GM18498 (cell line): ENCODE data around the gene DPYD.
"Not testable (repeated sequence)": the region's sequence is repeated elsewhere in the genome, so short reads cannot be mapped to it uniquely, and the experiment has no call there.

Experiments used
- ATAC-seq: cut with Tn5 transposase; IDR thresholded peaks from one replicate; pipeline ENCODE4 v1.9.1; 2021; ENCODE audit warnings: mild to moderate bottlenecking, moderate library complexity; ENCODE audit not compliant: unreplicated experiment

DPYD gene

DNA sequence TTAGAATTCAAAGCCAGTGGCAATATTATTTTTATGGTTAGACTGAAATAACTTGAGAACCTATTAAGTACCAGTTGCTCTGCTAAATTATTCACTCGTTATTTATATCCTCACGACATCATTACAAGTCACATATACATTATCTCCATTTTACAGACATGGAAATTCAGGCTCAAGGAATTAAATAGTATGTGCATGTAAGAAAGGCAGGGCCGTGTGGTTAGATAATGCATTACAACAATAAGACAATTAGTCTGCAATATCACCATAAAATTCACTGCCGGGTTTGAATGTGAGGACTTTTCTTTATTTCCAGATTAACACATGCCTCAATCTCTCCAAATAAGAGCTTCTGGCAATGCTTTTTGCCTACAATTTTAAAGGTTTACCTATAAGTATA is 675.8 kb downstream of the DPYD start:
- no peak for ATAC-seq

GRCh38 chr1:97243973-97244560 is 676.8 kb downstream of the DPYD start:
- peak; percentile 61 for ATAC-seq

DNA sequence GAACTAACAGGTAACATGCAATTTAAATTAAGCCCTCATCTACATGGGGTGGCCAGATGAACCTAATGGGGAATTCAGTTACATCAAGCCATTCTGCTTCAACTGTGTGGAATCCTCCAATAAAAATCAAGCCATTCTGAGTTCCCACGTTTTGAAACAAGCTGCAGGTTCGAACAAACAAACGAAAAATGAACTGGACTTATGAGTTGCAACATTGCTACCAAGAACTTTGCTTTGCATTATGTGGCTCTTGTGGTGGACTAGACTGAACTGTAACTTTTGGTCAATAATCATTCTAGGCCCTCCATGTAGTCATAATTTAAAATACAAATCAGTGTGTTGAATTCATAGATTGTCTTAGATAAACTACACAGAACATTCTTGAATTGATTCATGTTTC is 682.0 kb downstream of the DPYD start:
- no peak for ATAC-seq

GRCh38 chr1:97231354-97231753 is 689.5 kb downstream of the DPYD start:
- not testable (repeated sequence) for ATAC-seq

DNA sequence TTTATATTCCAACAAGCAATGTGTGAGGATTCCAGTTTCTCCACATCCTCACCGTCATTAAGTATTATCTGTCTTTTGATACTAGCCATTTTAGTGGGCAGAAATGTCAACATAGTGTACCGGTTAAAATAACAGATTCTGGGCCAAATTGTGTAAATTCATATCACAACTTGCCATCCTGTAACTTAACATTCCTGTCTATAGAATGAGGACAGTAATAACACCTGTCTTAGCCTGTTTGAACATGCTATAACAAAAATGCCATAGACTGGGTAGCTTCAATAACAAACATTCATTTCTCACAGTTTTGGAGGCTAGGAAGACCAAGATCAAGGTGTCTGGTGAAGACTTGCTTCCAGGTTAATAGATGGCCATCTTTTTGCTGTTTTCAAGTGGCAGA is 708.2 kb downstream of the DPYD start:
- no peak for ATAC-seq

GRCh38 chr1:97210307-97210706 is 710.5 kb downstream of the DPYD start:
- ATAC-seq, result no peak

DNA sequence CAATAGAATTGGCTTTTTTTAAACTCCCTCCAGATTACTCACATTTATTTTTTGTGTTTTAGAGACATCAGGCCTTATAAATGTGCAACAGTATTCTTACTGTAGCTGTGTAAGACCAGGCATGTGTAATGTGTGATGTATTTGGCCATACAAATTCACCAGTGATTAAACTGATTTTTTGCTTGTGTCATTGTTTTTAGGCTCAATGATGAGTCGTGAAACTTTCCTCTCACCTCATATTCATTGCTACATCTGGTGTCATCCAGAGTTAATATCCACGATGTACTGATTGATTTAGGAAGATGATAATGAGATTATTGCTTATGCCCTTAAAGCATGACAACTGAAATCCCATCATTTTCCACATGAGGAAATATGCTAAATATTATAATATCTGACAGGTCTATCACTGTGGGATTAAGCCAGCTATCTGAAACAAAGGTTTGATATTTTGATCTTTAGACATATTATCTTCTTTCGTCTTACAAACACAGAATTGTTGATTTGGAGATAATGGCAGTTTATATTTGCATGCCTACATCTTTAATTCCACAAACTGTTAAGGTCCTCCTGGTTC is 711.4 kb downstream of the DPYD start:
- ATAC-seq, result no peak

DNA sequence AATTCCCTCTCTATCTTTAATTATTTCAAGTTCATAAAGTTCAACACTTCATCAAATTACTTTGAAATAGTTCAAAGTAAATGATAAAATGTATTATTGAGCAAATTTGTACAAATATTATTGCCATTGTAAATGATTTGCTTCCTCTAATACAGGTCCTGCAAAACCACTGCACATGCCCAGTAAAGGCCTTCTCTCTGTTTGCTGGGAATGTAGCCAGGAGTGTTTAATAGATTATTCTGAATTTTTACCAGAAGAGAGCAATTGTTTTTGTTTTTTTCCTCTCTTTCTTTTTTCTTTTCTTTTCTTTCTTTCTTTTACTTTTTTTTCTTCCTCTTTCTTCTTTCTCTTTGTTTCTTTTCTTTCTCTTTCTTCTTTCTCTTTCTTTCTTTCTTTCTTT is 713.0 kb downstream of the DPYD start:
- no peak for ATAC-seq

DNA sequence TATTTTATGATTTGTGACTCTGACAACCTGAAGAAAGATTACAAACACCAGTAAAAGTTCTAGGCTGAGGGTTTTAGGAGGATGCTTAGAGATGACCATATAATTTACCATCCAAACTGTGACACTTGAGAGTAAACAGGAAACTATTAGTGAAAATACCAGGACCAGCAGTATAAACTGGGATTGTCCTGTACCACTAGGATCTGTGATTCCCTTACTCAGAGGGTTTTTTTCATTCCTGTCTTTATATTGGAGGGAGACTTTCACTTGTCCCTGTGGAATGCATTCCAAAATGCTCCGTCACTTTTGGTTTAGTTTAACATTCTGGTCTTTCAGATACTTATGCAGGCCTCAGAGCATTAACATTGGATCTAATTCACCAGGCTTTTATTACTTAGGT is 716.4 kb downstream of the DPYD start:
- no peak for ATAC-seq

DNA sequence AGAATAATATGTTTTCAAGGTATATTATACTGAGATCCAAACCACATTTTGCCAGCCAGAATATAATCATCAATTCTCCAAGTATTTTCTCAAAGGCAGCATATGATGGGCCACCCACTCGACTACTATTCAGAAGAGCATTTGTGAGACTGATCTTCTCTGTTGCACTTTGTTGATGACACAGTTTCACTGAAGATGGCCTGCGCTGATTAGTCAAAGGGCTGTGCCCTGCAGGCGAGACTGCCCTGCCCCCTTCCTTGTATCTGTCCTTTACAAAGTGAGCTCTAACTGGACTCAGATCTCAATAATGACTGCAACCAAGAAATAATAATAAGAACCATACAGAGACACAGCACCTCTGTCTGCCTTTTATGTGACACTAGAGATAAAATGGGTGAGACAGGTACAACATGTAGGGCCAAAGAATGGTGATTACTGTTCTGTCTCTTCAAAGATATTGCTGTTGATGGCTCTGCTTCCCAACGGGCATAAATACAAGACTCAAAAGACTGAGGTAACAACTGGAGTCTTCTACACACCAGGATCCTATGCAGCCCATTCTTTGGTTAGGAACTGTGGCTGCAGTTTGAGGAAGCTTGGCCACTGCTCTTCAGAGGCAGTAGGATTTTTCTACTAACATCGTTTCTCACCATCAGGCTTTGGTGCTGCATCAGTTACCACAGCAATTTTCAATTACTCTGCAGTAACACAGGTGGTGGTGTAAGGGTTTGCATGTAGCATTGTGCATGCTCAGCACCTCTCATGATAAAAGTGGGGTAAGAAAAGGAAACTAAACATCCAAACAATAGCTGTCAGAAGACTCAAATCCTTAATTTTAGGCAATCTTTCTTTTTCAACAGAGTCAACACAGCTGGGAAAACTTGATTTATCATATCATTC is 718.1 kb downstream of the DPYD start:
- no peak for ATAC-seq

GRCh38 chr1:97201641-97202040 is 719.2 kb downstream of the DPYD start:
- ATAC-seq, result no peak

DNA sequence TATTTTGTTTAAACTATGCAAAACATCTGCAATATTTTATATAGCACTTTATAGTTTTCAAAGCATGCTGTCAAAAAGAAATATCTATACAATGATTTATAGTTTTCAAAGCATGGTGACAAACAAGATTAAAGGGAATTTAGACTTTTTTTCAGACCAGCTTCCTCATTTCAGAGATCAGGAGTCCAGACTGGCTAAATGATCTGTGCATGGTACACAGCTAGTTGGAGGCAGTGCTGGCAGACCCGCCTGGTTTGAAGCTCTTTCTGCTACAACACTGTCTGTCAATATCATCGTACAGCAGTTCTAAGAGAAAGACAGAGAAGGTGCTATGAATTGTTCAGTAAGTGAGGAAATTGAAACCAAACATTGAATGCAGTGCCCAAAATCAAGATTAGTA is 720.2 kb downstream of the DPYD start:
- no peak for ATAC-seq

DNA sequence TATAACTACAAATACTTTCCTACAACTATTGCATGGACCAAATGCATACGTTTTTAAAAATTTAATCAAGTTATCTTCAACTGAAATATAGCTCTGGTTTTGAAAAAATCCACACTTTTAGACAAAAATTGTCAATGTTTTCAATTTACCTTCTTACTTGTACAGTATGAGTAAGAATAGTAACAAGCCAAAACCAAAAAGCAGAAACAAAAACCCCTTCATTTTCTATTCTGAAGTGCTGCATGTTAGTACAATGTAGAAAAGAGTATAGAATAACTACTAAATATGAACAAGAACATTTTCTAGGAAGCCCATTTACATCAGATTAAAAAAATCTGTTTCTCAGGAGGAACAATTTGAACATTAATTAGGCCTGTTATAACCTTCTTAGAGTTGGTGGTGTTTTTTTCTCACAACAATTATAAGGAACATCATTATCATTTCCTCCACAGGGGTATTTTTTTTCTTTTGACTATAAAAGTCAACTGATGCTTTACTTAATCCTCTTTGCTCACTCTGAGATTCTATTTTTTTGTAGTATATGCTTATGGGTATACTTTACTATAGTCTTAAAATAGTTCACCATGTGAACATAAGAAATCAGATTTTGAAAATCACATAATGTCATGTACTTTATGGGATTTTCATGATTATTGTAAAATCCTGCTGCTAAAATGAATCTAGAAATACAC is 723.9 kb downstream of the DPYD start:
- ATAC-seq, result no peak

DNA sequence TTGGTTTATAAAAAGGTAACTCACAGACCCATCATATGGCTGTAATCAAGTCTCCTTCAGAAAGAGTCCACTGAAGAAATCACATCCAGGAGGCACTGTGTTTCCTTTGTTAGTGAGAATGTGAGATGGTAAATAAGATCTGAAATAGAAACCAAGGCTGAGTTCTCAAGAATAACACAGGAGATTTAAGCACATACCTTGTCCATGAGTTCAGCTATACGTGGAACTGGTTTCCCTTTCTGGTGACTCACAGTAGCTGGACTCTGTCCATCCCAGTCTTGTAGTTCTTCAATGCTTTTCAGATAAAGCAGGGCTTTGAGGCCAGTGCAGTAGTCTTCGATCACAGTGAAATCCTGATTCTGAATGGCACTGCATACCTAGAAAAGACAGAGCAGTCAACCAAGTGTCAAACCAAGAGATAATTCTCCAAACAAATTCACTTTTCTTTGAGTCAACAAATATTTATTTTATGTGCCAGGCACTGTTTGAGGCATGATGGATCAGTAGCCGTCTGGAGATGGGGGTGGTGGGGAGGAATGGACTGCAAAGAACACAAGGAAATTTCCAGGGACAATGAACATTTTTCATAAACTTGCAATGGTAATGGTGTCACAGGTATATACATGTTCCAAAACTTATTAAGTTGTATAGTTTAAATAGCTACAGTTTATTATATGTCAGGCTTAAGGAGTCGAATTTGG is 727.8 kb downstream of the DPYD start:
- ATAC-seq, result no peak

DNA sequence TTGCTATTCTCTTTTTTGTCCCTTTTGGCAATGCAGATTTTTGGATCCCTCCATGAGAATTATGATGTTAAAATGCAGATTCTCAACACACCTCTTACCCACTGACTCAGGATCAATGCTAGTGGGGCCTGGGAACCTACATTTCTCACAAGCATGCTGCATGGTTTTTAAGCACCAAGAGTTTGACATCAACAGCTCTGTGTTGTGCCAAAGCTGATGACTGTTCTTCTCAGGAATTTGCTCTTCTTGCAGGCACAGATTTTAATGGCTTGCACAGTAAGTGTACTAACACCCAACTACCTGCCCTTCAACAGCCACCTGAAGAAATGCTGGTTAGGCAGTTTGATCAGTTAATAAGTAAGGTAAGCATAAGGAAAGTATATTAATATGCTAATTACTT is 730.5 kb downstream of the DPYD start:
- ATAC-seq, result no peak

- ATAC-seq, result no peak
Observed at GRCh38 chr1:97186381-97186780, 734.5 kb downstream of the DPYD start.

- no peak for ATAC-seq
Observed at GRCh38 chr1:97174039-97174704, 746.7 kb downstream of the DPYD start.

GRCh38 chr1:97170300-97170699 is 750.5 kb downstream of the DPYD start:
- no peak for ATAC-seq

DNA sequence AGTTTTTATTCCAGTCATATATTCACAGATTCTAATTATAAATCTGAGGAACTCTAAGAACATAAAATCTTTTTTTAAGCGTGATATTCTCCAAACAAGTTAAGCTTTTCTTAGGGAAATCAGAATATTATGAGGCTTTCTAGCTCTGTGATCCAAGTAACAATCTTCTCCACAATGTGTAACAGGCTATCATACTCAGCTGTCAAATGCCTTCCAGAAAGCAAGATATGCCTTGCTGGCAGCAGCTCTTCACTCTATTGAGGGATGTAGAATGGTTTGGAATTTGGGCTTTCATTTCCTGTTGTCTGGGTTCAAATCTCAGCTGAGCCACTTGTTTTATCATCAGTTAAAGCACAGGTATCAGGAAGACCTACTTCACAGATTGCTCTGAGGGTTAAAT is 752.8 kb downstream of the DPYD start:
- no peak for ATAC-seq

- ATAC-seq, result no peak
Observed at GRCh38 chr1:97167246-97167645, 753.6 kb downstream of the DPYD start.
